Astrocyte (in vitro differentiated cells and primary cell): ENCODE measurements around the gene PKNOX2. TPM values are rescaled to one million over a fixed set of nuclear protein-coding genes. Genes with fewer than 3 reads are reported as not detected.

ENCODE experiments used
- DNase-seq: peaks from one replicate; pipeline ENCODE4 v3.0.0-alpha.2; 2010; ENCODE audit warnings: low read depth
- FAIRE-seq: peaks from 2 replicates; lab custom pipeline; 2011; peaks lifted over from hg19 to GRCh38; lab: Jason Lieb, UNC
- H2AFZ ChIP-seq: 2 replicates; pipeline ENCODE4 v1.6.0; 2012; ENCODE audit warnings: low read depth, low read length, inconsistent platforms
- H3K27ac ChIP-seq: 2 replicates; pipeline ENCODE4 v1.5.1; 2011; ENCODE audit warnings: low read depth, low read length, inconsistent platforms
- H3K27me3 ChIP-seq: 2 replicates; pipeline ENCODE4 v1.6.0; 2011; ENCODE audit warnings: low read length, inconsistent platforms; ENCODE audit not compliant: insufficient read depth
- H3K36me3 ChIP-seq: 2 replicates; pipeline ENCODE4 v1.5.1; 2011; ENCODE audit warnings: low read length, inconsistent platforms; ENCODE audit not compliant: insufficient read depth
- H3K4me1 ChIP-seq: 2 replicates; pipeline ENCODE4 v1.5.1; 2011; ENCODE audit warnings: low read length, inconsistent platforms; ENCODE audit not compliant: insufficient read depth
- H3K4me2 ChIP-seq: 2 replicates; pipeline ENCODE4 v1.6.0; 2012; ENCODE audit warnings: low read length, inconsistent platforms
- H3K4me3 ChIP-seq: 2 replicates; pipeline ENCODE4 v1.5.1; 2011; ENCODE audit warnings: low read depth, mild to moderate bottlenecking, low read length, inconsistent platforms; ENCODE audit not compliant: insufficient read depth
- H3K79me2 ChIP-seq: 2 replicates; pipeline ENCODE4 v1.6.0; 2012; ENCODE audit warnings: mild to moderate bottlenecking, low read length, inconsistent platforms; ENCODE audit not compliant: insufficient read depth
- H3K9ac ChIP-seq: 2 replicates; pipeline ENCODE4 v1.6.0; 2012; ENCODE audit warnings: mild to moderate bottlenecking, low read length, inconsistent platforms
- H3K9me3 ChIP-seq: 2 replicates; pipeline ENCODE4 v1.5.1; 2012; ENCODE audit warnings: low read depth, mild to moderate bottlenecking, low read length, inconsistent platforms; ENCODE audit not compliant: insufficient read depth
- H4K20me1 ChIP-seq: 2 replicates; pipeline ENCODE4 v1.6.0; 2012; ENCODE audit warnings: low read length, inconsistent platforms; ENCODE audit not compliant: insufficient read depth
- H3K27ac Mint-ChIP-seq: one replicate; pipeline ENCODE4 v1.8.0; 2021; ENCODE audit warnings: mild to moderate bottlenecking, mixed read lengths; ENCODE audit not compliant: unreplicated experiment
- H3K27me3 Mint-ChIP-seq: one replicate; pipeline ENCODE4 v1.8.0; 2021; ENCODE audit warnings: low read depth, mixed read lengths; ENCODE audit not compliant: unreplicated experiment
- H3K36me3 Mint-ChIP-seq: one replicate; pipeline ENCODE4 v1.8.0; 2021; ENCODE audit warnings: low read depth, mixed read lengths; ENCODE audit not compliant: unreplicated experiment
- H3K4me1 Mint-ChIP-seq: one replicate; pipeline ENCODE4 v1.8.0; 2021; ENCODE audit warnings: low read depth, mixed read lengths; ENCODE audit not compliant: unreplicated experiment
- H3K4me3 Mint-ChIP-seq: one replicate; pipeline ENCODE4 v1.8.0; 2021; ENCODE audit warnings: mild to moderate bottlenecking, moderate library complexity, mixed read lengths; ENCODE audit not compliant: unreplicated experiment
- H3K9me3 Mint-ChIP-seq: one replicate; pipeline ENCODE4 v1.8.0; 2021; ENCODE audit warnings: mild to moderate bottlenecking, mixed read lengths; ENCODE audit not compliant: unreplicated experiment
- CTCF ChIP-seq: IDR thresholded peaks from 2 replicates; pipeline ENCODE4 v1.5.1; 2011; ENCODE audit warnings: low read depth, mild to moderate bottlenecking, inconsistent platforms, low read length, moderate library complexity; ENCODE audit not compliant: insufficient read depth
- EZH2 ChIP-seq: IDR thresholded peaks from 2 replicates; pipeline ENCODE4 v1.6.1; 2012; ENCODE audit warnings: mild to moderate bottlenecking, low read length, inconsistent platforms; ENCODE audit not compliant: insufficient read depth
- total RNA-seq: library from RNA; stranded (reverse); gene quantifications from 2 replicates; pipeline ENCODE4 v1.2.1, GENCODE V29; 2021

PKNOX2 gene
- total RNA-seq, 1 donor from 2014 or later, result 53.4 TPM

GRCh38 chr11:125332821-125333220, 168.3 kb downstream of the PKNOX2 start:
- Histone ChIP-seq H3K79me2 (no peaks in the 10 kb centered on the region), H3K9ac (no peak overlapping the region), H3K9me3 (no peaks in the 10 kb centered on the region), H4K20me1 (peaks cover 3% of the 10 kb centered on the region), H3K4me3 (no peak overlapping the region), H3K4me1 (peaks cover 6% of the 10 kb centered on the region), H3K27me3 (no peaks in the 10 kb centered on the region), H3K27ac (no peak overlapping the region), H3K36me3 (no peaks in the 10 kb centered on the region), H2AFZ (no peak overlapping the region), H3K4me2 (no peak overlapping the region)
- no peaks in the 10 kb centered on the region for H3K9me3 Mint-ChIP-seq
- no peak overlapping the region for H3K4me3 Mint-ChIP-seq
- no peak for FAIRE-seq
- H3K4me1 Mint-ChIP-seq, result peaks cover 25% of the 10 kb centered on the region
- no peak for DNase-seq
- no peaks in the 10 kb centered on the region for H3K27me3 Mint-ChIP-seq
- H3K36me3 Mint-ChIP-seq, result peaks cover 27% of the 10 kb centered on the region
- no peak overlapping the region for H3K27ac Mint-ChIP-seq
- TF ChIP-seq CTCF (no peak), EZH2 (no peak)

- DNase-seq, result no peak
- H3K27me3 Mint-ChIP-seq, result no peaks in the 10 kb centered on the region
- Histone ChIP-seq H2AFZ (no peak overlapping the region), H3K4me3 (no peak overlapping the region), H3K79me2 (no peaks in the 10 kb centered on the region), H3K27ac (no peak overlapping the region), H3K9ac (no peak overlapping the region), H3K27me3 (no peaks in the 10 kb centered on the region), H4K20me1 (peaks cover 3% of the 10 kb centered on the region), H3K4me2 (no peak overlapping the region), H3K9me3 (no peaks in the 10 kb centered on the region), H3K4me1 (peaks cover 7% of the 10 kb centered on the region), H3K36me3 (no peaks in the 10 kb centered on the region)
- no peak overlapping the region for H3K27ac Mint-ChIP-seq
- FAIRE-seq, result no peak
- H3K36me3 Mint-ChIP-seq, result peaks cover 29% of the 10 kb centered on the region
- H3K4me1 Mint-ChIP-seq, result peaks cover 27% of the 10 kb centered on the region
- TF ChIP-seq EZH2, result no peak
- TF ChIP-seq CTCF, result no peak
- no peak overlapping the region for H3K4me3 Mint-ChIP-seq
- H3K9me3 Mint-ChIP-seq, result no peaks in the 10 kb centered on the region
These were observed 169.0 kb downstream of the PKNOX2 start for GRCh38 chr11:125333354-125334073.

- DNase-seq (no peak), FAIRE-seq (no peak)
- H3K4me3 ChIP-seq, result no peak overlapping the region
- Mint-ChIP-seq H3K9me3 (no peaks in the 10 kb centered on the region), H3K27ac (no peak overlapping the region), H3K36me3 (peaks cover 31% of the 10 kb centered on the region), H3K4me3 (no peak overlapping the region), H3K4me1 (peaks cover 36% of the 10 kb centered on the region), H3K27me3 (no peaks in the 10 kb centered on the region)
- H3K9ac ChIP-seq, result no peak overlapping the region
- no peaks in the 10 kb centered on the region for H3K79me2 ChIP-seq
- H3K36me3 ChIP-seq, result no peaks in the 10 kb centered on the region
- H4K20me1 ChIP-seq, result no peaks in the 10 kb centered on the region
- no peak overlapping the region for H3K4me2 ChIP-seq
- H3K4me1 ChIP-seq, result peaks cover 13% of the 10 kb centered on the region
- H3K27ac ChIP-seq, result no peak overlapping the region
- H2AFZ ChIP-seq, result no peak overlapping the region
- H3K9me3 ChIP-seq, result no peaks in the 10 kb centered on the region
- TF ChIP-seq EZH2, result no peak
- TF ChIP-seq CTCF, result no peak
- no peaks in the 10 kb centered on the region for H3K27me3 ChIP-seq
These were observed 170.6 kb downstream of the PKNOX2 start for GRCh38 chr11:125335106-125335505.
